ENCODE measurements around the gene SNAP47. TPM values are rescaled to one million over a fixed set of nuclear protein-coding genes. Genes with fewer than 3 reads are reported as not detected.

SNAP47 gene
- total RNA-seq, 1 donor from 2014 or later, result 59.0 TPM

DNA sequence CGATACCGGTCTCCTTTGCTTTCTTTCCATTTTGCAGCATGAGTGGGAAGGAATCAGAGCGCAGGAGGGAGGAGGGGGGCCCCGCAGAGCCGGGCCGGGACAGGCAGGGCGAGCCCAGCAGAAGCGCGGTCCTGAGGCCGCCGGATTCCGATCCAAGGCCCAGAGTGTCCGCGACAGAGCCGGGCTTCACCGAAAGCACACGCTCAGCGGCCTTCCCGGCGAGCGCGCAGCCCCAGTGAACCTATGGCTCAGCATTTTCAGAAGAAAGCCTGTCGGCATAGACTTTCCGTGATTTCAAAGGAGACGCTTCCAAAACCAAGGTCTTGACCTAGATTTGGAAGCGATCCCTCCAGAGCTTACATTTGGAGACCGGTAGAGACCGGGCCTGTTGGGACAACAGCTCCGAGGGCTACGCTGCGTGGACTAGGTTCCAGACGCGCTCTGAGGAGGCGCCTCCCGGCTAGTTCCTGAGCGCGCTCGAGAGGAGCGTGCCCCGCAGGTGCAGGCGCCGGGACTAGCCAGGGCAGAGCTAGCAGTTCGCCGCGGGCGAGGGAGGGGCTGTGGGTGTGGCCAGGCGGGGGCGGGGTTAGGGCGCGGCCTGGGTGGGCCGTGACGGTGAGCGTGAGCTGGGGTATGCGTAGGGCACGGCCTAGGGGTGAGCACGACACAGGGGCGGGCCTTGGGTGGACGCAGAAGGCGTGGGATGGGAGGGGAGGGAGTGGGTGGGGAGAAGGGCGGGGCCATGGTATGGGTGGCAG, 52.5 kb downstream of the SNAP47 start:
- no peak for TF ChIP-seq CTCF (IDR thresholded peaks at IDR 0.05; ENCODE audit: insufficient read depth, low read length, severe bottlenecking)
- Histone ChIP-seq H3K36me3 (ENCODE audit: control insufficient read depth, insufficient read depth, low read length) (no peaks in the 10 kb centered on the region), H3K27me3 (ENCODE audit: control insufficient read depth, insufficient read depth, low read length) (peaks cover 2% of the 10 kb centered on the region), H3K4me3 (ENCODE audit: low read depth, low read length) (peak overlapping the region; percentile 56)
- DNase-seq (ENCODE audit: low read depth), result peak; percentile 85
- no peak for FAIRE-seq

DNA sequence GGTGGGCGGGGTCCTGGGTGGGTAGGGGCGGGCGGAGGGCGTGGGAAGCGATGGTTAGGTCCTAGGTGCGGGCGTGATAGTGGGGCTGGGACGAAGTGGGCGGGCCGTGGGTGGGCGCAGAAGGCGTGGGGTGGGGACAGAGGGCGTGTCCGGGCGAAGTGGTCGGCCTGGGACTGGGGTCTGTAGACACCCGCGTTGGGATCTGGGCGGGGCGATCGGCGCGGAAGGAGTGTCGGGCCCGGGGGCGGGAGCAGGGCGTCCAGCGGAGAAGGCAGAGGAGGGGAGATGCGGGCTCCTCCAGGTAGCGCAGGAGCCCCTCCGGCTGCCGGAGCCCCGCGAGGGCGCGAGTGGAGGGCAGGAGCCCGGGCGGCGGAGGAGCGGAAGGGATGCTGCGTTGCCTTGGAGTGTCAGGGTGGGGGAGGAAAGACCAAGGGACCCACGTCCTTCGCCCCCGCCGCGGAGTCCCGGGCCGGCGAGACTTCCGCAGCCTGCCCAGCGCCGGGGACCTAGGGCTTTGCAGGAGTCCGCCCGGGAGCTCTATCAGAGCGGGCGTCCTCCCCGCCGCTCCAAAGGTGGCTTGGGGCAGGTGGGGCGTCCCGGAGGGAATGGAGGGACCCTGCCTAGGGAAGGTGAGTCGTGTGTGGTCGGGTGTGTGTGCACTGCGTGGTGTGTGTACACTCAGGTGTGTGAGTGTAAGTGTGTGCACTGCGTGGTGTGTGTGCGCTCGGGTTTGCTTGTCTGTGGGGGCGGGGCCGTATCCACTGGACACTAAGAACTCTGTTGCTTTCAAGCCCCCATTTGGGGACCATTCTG, 53.2 kb downstream of the SNAP47 start:
- FAIRE-seq (no peak), DNase-seq (ENCODE audit: low read depth) (peak; percentile 37)
- Histone ChIP-seq H3K36me3 (ENCODE audit: control insufficient read depth, insufficient read depth, low read length) (no peaks in the 10 kb centered on the region), H3K27me3 (ENCODE audit: control insufficient read depth, insufficient read depth, low read length) (peaks cover 2% of the 10 kb centered on the region), H3K4me3 (ENCODE audit: low read depth, low read length) (peak overlapping the region; percentile 56)
- no peak for TF ChIP-seq CTCF (IDR thresholded peaks at IDR 0.05; ENCODE audit: insufficient read depth, low read length, severe bottlenecking)

GRCh38 chr1:227789084-227790033, 54.1 kb downstream of the SNAP47 start:
- FAIRE-seq, result no peak
- no peak for TF ChIP-seq CTCF (IDR thresholded peaks at IDR 0.05; ENCODE audit: insufficient read depth, low read length, severe bottlenecking)
- Histone ChIP-seq H3K36me3 (ENCODE audit: control insufficient read depth, insufficient read depth, low read length) (no peaks in the 10 kb centered on the region), H3K27me3 (ENCODE audit: control insufficient read depth, insufficient read depth, low read length) (peaks cover 2% of the 10 kb centered on the region), H3K4me3 (ENCODE audit: low read depth, low read length) (peak overlapping the region; percentile 56)
- no peak for DNase-seq (ENCODE audit: low read depth)

DNA sequence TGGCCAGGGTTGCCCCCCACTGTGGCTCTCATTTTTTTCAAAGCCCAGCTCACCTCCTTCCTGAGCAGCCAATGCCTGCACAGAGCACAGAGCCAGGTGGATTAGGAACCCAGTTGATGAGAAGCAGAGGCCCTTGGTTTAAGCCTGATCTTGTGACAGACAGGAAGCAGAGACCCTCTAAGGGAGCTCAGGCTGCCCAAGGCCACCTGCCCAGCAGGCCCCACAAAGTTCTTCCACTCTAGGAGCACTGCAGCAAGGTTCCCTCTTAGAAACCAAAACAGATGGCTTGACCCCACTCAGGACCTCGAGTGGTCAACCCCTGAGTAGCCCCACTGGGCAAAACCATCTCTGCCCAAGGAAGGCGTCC, 54.8 kb downstream of the SNAP47 start:
- H3K36me3 ChIP-seq (ENCODE audit: control insufficient read depth, insufficient read depth, low read length), result no peaks in the 10 kb centered on the region
- FAIRE-seq (no peak), DNase-seq (ENCODE audit: low read depth) (no peak)
- peaks cover 2% of the 10 kb centered on the region for H3K27me3 ChIP-seq (ENCODE audit: control insufficient read depth, insufficient read depth, low read length)
- TF ChIP-seq CTCF (IDR thresholded peaks at IDR 0.05; ENCODE audit: insufficient read depth, low read length, severe bottlenecking), result no peak
- no peak overlapping the region for H3K4me3 ChIP-seq (ENCODE audit: low read depth, low read length)

GRCh38 chr1:227790868-227791267, 55.6 kb downstream of the SNAP47 start:
- FAIRE-seq (no peak), DNase-seq (ENCODE audit: low read depth) (no peak)
- TF ChIP-seq CTCF (IDR thresholded peaks at IDR 0.05; ENCODE audit: insufficient read depth, low read length, severe bottlenecking), result no peak
- Histone ChIP-seq H3K36me3 (ENCODE audit: control insufficient read depth, insufficient read depth, low read length) (no peaks in the 10 kb centered on the region), H3K27me3 (ENCODE audit: control insufficient read depth, insufficient read depth, low read length) (peaks cover 2% of the 10 kb centered on the region), H3K4me3 (ENCODE audit: low read depth, low read length) (no peak overlapping the region)
